ENCODE data around the gene GRID2IP.

GRID2IP gene

DNA sequence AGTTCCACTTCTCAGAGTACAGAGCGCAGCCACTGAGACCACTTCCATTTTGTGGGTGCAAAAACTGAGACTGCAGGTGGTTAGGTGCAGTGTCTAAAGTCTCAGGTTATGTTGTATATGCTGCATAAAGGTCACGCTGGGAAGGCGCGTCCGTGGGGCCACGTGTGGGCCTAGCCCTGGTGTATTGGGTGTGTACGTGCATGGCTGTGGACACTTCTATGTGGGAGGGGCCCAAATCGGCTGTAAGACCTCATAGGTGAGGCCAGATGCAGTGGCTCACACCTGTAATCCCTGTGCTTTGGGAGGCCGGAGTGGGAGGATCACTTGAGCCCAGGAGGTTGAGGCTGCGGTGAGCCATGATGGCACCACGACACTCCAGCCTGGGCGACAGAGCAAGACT lies 37.7 kb downstream of the GRID2IP start:
- DNase-seq: no peak

DNA sequence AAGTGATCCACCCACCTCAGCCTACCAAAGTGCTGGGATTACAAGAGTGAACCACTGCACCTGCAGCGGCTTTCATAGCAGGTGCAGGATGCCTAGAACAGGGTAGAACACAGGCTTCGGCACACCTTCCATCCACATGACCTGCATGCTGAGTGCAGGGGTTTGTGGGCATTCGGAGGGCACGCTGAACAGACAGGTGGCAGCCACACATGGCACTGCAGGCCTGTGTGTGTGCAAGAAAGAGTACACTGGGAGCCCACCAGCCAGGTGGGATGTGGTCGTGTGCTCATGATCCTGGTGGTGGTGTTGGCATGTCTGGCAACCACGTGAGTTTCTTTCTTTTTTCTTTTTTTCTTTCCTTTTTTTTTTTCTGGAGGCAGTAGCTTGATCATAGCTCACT lies 38.4 kb downstream of the GRID2IP start:
- no peak for DNase-seq

DNA sequence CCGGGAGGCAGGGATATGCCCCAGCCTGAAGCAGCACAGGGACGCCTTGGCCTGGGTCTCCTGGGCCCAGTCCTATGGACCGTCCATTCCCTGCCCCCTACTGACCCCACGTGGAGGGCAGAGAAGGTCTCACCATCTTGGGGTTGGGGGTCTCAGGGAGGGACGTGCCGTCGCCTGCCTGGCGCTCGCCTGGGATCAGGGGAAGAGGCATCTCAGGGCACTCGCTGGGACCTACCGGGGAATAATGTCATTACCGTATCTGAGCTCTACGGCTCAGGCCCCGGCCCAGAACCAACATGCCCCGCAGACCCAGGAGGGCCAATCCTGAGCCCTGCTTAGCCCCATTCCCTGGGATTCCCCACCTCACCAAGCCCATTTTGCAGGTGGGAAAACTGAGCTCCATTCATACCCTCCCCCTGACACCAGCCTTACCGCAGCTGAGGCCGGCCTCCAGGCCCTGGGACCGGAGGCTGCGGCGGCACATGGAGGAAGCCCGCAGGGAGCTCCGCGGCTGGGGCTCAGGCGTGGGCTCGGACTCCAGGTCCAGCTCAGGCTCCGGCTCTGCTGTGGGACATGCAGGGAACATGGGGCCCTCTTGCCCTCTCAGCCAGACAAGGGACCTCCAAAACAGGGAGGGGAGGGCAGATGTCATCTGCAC lies 40.7 kb downstream of the GRID2IP start:
- DNase-seq: no peak

DNA sequence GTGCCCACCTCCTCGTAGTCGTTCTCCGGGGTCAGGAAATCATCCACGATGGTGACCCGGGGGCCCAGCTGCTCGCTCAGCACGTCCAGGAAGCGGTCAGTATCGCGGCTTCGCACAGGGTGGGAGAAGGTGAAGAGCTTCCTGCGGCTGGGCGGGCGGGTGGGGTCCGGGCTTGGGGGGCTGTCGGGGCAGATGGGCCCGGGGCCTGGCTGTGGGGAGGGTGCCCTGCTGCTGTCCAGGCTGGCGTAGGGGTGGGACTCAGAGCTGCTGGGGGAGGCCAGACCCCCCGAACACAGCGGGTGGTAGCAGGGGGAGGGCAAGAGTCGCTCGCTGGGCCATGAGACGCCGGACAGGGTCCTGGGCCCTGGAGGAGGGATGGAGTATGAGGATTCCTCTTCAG lies 42.3 kb downstream of the GRID2IP start:
- DNase-seq: no peak

DNA sequence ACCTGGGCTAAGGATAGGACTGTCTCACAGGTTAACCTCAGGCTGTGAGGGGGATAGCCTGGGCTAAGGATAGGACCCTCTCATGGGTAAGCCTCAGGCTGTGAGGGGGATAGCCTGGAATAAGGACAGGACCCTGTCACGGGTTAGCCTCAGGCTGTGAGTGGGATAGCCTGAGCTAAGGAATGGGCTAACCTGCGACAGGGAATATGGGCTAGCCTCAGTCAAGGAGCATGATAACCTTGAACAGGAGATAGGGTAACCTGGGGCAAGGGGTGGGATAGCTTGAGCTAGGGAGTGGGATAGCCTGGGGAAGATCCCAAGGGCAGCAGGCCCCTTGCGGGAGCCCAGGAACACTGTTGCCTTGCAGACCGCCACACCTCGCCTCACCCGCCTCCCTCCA lies 42.7 kb downstream of the GRID2IP start:
- DNase-seq: no peak

DNA sequence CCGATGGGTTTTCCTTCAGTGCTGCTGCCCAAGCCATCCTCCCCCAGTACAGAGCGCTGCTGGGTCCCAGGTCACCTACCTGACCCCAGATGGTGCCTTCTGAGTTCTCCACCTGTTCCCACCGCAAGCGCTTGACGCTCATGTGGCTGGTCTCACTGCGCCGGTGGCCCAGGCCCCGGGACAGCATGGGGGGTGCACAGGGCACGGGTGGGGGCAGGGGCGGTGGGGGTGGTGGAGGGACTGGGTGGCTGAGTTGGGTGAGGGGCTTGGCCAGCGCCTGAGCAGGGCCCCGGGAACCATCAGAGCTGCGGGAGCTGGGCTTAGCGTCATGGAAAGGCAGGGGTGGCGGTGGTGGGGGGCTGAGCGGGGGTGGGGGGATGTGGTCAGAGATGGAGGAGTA lies 43.4 kb downstream of the GRID2IP start:
- DNase-seq: no peak

DNA sequence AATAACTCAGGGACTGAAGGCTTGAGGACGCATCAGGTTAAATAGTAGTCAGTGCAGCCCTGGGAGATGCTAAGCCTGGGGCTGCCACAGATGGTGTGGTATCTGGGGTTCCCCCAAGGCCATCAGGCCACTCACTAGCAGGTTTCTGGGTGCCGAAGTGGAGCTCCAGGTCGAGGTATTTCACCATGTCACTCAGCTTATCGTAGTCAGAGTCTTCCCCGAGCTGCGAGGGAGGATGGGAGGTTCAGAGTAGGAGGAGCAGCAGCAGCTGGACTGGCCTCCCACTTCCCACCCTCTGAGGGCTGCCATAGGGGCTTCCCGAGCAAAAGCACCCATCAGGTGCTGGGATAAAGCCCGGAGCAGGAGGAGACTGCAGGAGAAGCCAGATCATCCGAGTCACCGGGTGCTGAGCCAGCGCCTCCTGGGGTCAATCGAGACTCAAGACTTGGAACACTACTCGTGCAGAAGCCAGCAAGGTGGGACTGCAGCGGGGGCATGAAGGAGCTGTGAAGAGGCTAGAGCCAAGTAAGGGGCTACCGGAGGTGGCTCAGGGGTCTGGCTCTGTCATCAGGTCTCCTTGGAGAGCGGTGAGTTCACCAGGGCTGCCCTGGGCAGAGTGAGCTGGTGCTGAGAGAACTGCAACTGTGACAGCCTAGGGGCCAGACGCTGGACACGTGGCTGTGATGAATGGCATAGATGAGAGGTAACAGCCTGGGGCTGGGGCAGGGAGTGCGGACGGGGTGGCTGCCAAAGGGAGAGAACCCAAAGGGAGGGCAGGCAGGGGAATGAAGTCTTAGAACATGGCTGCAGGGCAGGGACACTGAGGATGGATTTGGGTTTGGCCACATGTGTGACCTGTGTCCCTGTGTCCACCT lies 45.3 kb downstream of the GRID2IP start:
- no peak for DNase-seq

DNA sequence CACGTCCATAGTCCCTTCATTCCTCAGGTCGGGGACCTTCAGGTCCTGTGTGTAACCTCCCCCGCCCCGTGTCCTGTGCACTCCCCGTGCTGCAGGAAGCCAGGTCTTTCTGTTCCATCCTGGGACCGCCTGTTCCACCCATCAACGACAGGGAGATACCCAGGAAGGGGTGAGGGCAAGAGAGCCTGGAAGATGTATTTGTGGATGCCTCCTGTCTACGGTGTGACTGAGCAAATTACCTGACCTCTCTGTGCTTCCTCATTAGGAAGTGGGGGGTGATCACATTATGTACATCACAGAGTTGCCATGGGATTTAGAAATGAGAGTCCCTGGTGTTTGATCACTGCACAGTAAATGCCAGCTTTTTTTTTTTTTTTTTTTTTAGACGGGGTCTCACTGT lies 46.3 kb downstream of the GRID2IP start:
- DNase-seq: no peak

DNA sequence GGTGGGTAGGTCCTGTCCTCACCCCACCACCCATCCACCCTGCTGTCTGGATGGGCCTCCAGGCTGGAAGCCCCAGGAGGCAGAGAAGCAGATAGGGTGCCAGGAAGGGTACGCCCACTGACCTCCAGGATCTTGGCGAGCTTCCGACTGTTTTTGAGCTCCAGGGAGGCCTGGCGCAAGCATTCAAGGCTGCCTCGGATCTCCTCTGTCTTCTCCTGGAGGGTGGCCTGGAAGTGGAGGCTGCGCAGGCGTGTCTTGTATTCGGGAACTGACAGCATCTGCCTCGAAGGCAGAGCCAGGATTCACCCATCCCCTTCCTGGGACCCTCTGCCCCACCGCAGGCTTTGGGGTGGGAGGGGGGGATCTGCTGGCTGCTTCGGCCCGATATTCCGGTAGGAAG lies 48.4 kb downstream of the GRID2IP start:
- DNase-seq: no peak

DNA sequence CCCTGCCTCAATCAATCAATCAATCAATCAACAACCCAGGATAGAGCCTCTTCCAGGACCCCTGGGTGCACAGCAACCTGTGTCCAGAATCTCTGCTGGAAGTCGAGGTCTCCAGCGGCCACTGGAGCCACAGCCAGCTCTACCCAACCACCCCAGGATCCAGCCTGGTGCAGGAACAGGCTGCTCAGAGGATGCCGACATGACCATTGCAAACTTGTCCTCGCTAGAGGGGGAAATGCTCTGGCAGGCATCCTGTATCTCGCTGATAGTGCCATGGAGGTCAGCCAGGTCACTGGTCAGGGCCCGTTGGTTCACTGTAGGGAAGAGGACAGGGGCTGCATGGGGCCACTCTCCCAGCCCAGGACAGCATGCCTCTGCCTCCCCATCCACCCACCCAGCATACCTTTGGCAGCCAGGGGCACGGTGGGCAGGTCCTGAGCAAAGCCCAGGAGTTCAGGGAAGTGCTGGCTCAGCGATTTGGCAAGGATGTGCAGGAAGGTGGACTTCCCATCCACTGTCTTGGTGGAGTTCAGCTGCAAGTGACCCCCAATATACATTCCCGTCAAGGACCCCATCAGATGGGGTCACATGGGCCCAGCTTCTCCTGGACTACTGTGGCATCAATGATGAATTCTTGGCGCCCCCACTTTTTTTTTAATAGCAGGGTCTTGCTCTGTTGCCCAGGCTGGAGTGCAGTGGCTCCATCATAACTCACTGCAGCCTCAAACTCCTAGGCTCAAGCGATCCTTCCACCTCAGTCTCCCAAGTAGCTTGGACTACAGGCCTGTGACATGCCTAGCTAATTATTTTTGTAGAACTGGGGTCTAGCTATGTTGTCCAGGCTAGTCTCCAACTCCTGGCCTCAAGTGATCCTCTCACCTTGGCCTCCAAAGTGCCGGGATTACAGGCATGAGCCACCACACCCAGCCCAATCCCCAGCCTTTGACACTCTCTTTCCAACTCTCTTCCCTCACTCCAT lies 49.4 kb downstream of the GRID2IP start:
- DNase-seq: no peak

DNA sequence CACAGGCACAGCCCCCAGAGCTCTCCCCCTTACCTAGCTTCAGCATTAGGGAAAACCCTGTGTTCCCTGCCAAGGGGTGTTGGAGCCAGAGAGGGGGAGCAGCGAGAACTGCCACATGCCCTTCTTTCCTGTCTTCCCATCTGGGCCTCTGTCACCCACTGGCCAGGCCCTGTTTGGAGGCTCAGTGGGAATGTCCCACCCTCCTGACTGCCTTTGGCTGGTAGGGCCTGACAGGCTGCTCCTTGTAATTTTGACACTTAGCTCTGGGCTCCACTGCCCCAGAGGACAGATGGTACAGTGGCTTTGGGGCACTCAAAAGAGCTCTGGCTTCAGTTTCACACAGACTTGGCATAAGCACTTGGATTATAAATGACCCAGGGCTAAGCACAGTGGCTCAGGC lies 50.6 kb downstream of the GRID2IP start:
- DNase-seq: no peak

DNA sequence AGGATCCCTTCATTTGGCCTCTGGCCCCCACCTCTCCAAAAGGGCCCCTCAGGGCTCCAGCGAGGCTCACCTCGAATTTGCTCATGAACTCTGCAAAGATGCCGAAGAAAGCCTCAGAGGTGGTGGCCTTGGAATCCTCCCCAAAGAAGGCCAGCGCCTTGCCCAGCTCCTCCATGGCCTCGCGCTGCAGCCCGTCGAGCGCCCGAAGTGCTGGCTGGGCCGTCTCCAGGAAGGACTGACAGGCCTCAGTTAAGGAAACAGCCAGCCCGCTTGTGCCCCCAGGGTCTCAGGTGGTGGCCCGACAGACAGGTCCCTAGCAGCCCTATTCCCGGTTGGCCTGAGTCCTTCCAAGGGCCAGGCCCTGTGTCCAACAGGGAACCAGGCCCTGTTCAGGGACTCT lies 53.3 kb downstream of the GRID2IP start:
- no peak for DNase-seq

DNA sequence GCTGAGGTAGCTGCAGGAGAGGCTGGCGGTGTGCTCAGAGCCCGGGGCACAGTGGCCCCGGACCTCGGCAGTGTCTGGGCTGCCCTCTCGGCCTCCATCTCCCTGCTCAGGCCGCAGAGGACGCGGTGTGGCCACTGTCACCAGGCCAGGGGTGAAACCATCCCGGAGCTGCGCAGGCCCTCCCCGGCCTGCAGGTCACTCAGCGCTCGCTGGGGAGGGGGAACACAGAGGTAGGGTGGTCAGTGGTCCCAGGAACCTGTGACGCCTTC lies 53.7 kb downstream of the GRID2IP start:
- no peak for DNase-seq

DNA sequence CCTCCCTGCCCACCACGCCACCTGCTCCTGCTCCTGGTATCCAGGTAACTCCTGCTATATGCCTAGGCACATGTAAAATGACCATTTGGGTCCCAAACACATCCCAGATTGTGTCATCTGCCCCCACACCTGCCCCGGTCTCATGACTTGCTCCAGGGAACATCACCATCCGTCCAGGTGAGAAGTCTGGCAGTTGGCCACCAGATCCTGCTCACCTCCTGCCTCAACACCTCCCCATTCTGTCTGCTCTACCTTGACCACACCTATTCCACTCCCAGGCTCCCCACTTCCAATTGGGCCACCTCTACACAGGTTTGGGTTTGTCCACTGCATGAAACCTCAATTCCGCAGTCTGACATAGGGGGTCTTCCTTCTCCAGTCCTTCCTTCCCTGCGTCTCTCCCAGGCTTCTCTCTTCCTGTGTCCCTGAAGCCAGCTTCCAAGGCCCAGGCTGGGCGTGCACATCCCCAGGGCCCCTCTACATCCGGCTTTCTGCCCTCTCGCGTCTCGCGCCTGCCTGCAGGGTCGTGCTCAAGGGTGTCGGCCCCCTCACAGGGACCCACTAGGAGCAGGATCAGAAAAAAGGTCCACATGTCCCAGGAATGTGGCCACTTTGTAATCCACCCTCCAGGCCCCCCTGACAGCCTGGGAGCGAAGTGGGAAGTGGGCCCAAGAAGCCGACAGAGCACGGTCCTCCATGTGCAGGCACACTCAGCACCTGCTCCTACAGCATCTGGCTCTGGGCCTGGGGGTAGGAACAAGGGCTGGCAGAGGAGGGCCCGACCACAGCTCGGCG lies 54.2 kb downstream of the GRID2IP start:
- DNase-seq: no peak

DNA sequence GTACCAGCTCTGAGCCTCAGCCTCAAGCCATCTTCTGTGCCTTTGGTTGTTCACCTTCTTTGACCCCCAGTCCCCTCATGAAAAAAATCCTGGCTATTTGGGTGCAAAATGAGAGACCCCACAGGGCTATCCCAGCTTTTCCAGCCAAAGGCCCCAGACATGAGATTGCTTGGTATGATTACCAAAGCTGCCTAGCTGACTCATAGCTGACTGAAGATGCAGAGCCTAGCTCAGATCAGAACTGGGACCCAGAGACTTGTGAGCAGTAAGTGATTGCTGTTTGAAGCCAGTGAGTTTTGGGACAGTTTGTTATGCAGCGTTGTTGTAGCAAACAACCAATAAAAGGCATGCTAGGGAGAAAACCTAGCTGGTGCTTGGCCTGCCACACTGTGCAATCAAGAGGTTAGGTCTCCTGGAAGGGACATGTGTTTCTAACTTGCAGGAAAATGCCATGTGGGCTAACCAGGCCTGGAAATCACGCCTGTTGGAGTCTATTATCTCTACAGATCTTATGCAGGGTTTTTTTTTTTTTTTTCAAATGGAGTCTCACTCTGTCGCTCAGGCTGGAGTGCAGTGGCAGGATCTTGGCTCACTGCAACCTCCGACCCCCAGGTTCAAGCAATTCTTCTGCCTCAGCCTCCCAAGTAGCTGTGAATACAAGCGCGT lies 55.5 kb downstream of the GRID2IP start:
- DNase-seq: no peak

DNA sequence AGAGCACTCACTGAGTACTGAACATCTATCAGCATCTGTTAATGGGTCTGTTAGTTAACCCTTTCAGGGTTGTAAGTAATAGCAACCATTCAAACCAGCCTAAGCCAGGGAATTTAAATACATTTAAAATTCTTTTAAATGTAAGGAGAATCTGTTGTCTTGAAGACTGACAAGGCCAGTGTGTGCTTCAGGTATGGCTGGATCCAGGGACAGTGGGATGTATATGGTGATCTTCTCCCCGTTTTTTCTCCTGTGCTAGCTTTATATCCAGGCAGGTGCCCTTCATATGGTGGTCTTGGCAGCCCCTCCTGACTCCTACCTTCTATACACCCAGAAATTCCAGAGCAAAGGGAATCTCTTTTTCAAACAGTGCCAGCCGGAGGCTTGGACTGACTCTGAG lies 56.9 kb downstream of the GRID2IP start:
- DNase-seq: no peak

DNA sequence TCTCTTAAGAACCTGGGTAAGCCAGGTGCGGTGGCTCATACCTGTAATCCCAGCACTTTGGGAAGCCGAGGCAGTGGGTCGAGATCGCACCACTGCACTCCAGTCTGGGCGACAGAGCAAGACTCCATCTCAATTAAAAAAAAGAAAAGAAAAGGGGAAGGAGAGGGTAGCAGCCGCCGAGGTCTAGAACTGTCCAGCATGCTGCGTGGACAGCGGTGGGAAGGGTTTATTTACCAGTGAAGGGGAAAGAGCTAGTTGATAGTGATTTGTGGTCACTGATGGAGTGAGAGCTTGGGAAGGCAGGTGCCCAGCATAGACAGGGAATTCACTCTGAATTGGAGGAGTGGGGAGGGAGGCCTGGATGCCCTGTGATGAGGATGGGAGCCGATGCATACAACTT lies 60.1 kb downstream of the GRID2IP start:
- DNase-seq: no peak

DNA sequence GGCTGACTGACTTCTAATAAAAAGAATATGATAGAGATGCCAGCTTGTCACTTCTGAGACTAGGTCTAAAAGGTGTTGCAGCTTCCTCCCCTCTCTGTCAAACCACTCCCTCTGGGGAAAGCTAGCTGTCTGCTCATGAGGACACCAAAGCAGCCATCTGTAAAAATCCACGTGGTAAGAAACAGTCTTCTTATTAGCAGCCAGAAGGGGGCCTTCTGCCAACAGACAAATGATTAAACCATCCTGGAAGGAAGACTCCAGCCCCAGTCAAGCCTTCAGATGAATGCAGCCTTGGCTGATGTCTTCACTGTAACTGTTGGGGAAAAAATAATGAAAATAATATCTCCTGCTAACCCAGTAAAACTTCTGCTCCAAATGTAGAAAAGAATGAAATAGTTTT lies 61.6 kb downstream of the GRID2IP start:
- DNase-seq: no peak

DNA sequence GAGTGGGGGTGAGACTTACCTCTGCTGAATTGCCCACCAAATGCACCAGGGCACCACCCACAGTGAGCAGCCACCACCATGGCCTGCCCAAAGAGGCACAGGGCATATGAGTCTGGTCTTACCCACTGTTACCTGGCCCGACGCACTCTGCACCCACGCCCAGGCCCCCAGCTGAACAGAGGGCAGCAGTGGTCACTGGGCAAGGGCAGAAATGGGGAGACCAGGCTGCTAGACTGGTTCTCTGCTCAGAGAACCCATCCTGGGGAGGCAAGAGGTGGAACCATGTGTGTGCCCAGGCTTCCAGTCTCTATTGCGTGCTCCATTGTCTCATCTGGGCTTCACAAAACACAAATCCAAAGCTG lies 64.1 kb downstream of the GRID2IP start:
- no peak for DNase-seq

DNA sequence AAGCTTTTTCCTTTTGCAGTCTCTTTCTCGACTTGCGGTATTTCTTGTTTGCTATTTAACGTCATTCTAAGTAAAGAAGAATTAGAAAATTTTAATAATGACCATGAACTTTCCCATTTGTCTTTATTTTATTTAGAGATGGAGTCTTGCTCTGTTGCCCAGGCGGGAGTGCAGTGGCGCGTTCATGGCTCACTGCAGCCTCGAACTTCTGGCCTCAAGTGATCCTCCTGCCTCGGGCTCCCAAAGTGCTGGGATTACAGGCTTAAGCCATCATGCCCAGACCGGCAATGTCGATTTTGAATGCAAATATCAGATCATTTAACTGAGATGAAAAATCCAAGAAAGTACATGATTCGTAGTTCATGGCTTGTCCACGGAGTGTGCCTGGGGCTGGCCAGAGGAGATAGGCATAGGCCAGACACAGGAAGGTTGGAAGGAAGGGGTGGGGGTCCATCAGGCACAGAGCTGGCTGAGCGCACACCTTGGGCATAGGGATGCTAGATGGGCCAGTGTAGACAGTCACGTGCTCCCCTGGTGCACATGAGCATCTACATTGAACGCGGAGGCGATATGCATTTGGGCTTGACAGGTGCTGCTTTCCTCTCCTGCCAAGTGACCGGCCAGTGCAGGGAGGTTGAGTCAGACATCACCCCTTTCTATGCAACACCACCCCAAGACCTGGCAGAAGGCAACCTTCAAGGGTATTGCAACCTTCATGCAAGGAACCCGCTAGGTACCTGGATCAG lies 64.7 kb downstream of the GRID2IP start:
- no peak for DNase-seq

DNA sequence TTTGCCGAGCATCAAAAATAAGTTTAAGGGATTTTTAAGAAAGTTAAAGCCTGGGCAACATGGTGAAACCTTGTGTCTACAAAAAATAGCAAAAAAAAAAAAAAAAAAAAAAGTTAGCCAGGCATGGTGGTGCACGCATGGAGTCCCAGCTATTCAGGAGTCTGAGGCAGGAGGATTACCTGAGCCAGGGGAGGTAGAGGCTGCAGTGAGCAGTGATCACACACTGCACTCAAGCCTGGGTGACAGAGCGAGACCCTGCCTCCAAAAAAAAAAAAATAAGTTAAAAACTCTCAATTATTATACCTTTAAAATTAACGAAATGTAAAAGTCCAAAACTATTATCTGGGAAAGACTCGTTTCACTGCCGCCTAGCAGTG lies 68.5 kb downstream of the GRID2IP start:
- no peak for DNase-seq

DNA sequence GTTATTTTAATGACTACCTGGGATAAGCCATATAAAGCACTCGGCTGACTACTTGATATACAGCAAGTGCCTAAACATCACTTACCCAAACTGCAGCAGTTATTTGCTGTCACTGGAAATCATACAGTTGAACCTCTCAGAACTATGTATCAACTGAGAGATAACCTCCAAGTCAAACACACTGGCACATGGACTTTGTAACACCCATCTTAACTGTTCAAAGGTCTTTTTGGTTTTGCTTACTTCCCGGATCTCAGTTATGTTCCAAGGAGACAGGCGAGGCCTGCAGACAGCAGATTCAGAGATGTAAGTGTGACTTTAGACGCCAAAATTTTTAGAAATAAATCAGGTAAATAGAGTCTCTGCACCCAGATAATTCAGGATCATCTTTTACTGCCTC lies 69.0 kb downstream of the GRID2IP start:
- no peak for DNase-seq
